Fibroblast of upper back skin (primary cell): Measurements from ENCODE around the gene API5.

Experiments used
- DNase-seq: peaks from one replicate; pipeline ENCODE4 v3.0.0-alpha.2; 2013

API5 gene

GRCh38 chr11:43360361-43361032 is 48.7 kb downstream of the API5 start:
- peak; percentile 25 for DNase-seq

GRCh38 chr11:43366677-43367076 is 54.9 kb downstream of the API5 start:
- peak; percentile 23 for DNase-seq

GRCh38 chr11:43367382-43368178 is 55.8 kb downstream of the API5 start:
- no peak for DNase-seq

GRCh38 chr11:43376065-43376464 is 64.3 kb downstream of the API5 start:
- DNase-seq = no peak

GRCh38 chr11:43376594-43376993 is 64.8 kb downstream of the API5 start:
- peak; percentile 73 for DNase-seq

- no peak for DNase-seq
These were observed 65.6 kb downstream of the API5 start for GRCh38 chr11:43377389-43377788.

GRCh38 chr11:43378897-43379296 is 67.1 kb downstream of the API5 start:
- DNase-seq = no peak

- DNase-seq = no peak
These were observed 70.0 kb downstream of the API5 start for GRCh38 chr11:43381802-43382201.

- no peak for DNase-seq
These were observed 70.8 kb downstream of the API5 start for GRCh38 chr11:43382614-43383013.

- DNase-seq = no peak
These were observed 72.6 kb downstream of the API5 start for GRCh38 chr11:43384393-43384792.

GRCh38 chr11:43392713-43393112 is 80.9 kb downstream of the API5 start:
- DNase-seq = no peak

GRCh38 chr11:43393765-43394355 is 82.1 kb downstream of the API5 start:
- DNase-seq = peak; percentile 7
